Astrocyte of the spinal cord (primary cell): ENCODE data around the gene ELMO2.

Experiments
- DNase-seq: peaks from one replicate; pipeline ENCODE4 v3.0.0; 2011; ENCODE audit warnings: low read depth, low spot score
- H3K4me3 ChIP-seq: 2 replicates; pipeline ENCODE4 v1.5.1; 2011; ENCODE audit warnings: low read depth, mild to moderate bottlenecking, low read length, moderate library complexity
- CTCF ChIP-seq: IDR thresholded peaks from 2 replicates; pipeline ENCODE4 v1.5.1; 2012; ENCODE audit warnings: low read depth, mild to moderate bottlenecking, low read length, inconsistent platforms
- in situ Hi-C: cut with HindIII; loops from 2 replicates; pipeline ENCODE4 v1.10.0; 2017; ENCODE audit warnings: low sequenced_read_pairs

ELMO2 gene

DNA sequence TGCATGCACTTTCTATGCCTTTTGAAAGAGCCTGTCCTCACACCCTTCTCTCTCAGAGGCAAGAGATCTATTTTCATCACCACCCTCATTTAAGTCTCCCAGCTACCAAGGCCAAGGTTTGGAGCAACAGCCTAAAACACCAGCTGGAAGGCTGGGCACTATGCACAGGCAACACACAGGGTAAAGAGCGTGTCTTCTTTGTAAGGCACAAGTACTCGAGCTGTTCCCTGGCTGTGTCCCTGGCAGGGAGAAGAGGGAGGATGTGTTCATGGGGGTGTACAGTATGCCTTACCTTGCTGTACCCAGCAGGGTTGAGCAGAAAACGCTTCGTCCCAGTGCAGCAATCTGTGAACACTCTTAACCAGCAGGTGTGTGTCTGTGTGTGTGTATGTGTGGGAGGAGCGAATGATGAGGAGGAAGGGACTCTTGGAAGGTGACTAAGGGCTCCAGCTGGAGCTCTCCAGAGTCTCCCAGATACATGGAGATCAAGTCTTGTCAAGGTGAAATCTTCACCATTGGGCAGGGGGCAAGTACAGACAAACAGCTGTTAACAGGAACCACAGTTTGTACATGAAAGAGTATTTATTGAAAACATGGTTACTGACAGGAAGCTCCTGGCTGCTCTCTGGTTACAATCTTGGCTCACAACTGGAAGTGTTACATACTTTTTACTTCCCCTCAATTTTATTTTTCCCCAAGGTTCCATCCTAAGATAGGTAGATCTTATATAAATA is 40.8 kb downstream of the ELMO2 start:
- no peak for TF ChIP-seq CTCF
- in situ Hi-C loops: no loop called here
- no peak overlapping the region for H3K4me3 ChIP-seq
- no peak for DNase-seq

- in situ Hi-C loops: no loop called here
- no peak for DNase-seq
- no peak for TF ChIP-seq CTCF
- H3K4me3 ChIP-seq: peak overlapping the region; percentile 98
Measured at GRCh38 chr20:46364670-46365486, 41.5 kb downstream of the ELMO2 start.

DNA sequence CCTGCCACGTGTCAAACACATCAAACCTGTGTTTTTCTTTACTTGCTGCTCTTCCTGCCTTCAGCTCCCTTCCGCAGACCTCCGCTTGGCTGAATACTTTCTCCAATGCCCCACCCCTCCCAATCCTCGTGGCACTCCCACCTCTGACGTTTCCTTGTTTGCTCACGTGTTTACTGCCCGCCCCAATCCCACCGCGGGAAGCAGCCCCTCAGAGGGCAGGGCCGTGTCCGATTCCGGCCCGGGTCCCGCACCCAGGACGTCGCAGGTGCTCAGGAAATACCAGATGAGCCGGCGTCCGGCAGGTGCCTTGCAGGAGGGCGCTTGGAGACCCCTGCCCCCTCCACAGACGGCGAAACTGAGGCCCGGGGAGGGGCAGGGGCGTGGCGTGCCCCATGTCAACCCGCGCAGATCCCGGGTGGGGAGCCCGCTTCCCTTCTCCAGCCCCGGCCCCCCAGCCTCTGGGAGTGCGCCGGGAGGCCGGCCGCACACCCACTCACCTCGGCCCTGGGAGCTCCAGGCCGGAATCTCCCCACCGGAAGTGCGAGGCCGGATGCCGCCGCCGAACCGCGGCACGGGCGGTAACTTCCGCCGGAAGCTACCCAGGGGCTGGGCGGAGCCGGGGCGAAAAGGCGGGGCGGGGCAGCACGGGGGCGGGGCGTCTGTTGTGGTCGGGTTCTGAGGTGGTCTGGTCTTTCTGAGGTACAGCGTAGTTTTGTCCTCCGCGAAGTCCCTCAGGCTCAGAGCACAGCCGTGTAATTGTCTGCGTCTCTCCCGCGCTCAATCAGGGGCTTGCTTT is 42.3 kb downstream of the ELMO2 start:
- TF ChIP-seq CTCF: no peak
- in situ Hi-C loops: no loop called here
- DNase-seq: peak; percentile 88
- H3K4me3 ChIP-seq: peak overlapping the region; percentile 98

GRCh38 chr20:46362921-46363867 is 43.2 kb downstream of the ELMO2 start:
- H3K4me3 ChIP-seq: peak overlapping the region; percentile 98
- in situ Hi-C loops: no loop called here
- TF ChIP-seq CTCF: no peak

DNA sequence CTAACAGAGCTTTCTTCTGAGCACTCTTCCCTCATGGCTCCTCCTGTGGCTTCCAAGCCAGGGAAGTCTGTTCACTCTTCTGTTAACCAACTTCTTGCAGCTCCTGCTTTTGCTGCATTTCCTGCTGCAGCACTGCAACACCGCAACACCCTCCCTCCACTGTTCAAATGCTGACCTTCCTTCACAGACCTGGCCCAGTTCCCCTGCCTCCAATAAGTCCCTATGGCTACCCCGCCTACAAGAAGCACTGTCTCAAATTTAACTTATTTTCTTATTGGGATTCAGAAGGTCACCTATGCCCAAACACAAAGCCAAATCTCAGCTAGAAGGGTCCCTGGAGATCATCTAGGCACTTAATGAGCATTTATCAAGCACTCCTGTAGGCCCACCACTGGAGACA is 44.6 kb downstream of the ELMO2 start:
- DNase-seq: no peak
- no peak overlapping the region for H3K4me3 ChIP-seq
- no peak for TF ChIP-seq CTCF
- in situ Hi-C loops: no loop called here

More at GRCh38 chr20:46362921-46363867, 43.2 kb downstream of the ELMO2 start:
- no peak for DNase-seq
